Measurements from ENCODE around the gene NUF2.
"Not testable (repeated sequence)": the region's sequence is repeated elsewhere in the genome, so short reads cannot be mapped to it uniquely, and the experiment has no call there.

NUF2 gene

DNA sequence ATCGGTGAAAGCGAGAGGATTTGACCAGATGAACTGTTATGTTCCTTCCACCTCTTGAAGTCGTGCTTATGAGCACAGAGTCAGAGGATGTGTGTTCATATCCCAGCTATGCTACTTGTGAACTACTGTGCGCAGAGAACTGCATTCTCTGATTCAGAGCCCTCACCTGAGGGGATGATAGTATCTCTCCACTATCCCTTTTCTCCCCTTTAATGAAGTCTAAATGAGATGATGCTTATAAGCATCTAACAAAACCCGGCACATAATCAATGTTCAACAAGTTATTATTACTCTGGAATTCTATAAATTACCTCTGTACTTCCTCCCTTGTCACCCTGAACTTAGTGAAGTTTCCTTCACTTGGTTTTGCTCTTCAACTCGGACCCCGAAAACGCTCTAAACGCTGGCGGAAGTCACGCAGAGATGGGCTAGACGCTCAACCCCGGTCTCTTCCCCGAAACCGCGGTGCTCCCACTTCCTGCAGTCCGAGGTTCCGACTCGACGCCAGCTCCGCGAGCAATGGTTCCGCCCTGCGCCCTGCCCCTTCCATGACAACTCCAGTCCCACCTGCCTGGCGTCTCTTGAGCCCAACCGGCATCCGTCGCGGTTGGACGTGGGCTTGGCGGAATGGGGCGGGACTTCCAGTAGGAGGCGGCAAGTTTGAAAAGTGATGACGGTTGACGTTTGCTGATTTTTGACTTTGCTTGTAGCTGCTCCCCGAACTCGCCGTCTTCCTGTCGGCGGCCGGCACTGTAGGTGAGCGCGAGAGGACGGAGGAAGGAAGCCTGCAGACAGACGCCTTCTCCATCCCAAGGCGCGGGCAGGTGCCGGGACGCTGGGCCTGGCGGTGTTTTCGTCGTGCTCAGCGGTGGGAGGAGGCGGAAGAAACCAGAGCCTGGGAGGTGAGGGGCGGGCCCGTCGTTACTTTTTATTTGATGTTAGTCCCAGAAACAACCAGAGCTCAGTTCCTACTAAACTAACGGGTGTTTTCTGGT is at the start of gene NUF2:
TSS of gene NUF2 (plus strand) at position 644 of the 995 bp plus-strand sequence. CDS start 4,098 bp downstream, outside the sequence.
- TF ChIP-seq, protein P1, sequence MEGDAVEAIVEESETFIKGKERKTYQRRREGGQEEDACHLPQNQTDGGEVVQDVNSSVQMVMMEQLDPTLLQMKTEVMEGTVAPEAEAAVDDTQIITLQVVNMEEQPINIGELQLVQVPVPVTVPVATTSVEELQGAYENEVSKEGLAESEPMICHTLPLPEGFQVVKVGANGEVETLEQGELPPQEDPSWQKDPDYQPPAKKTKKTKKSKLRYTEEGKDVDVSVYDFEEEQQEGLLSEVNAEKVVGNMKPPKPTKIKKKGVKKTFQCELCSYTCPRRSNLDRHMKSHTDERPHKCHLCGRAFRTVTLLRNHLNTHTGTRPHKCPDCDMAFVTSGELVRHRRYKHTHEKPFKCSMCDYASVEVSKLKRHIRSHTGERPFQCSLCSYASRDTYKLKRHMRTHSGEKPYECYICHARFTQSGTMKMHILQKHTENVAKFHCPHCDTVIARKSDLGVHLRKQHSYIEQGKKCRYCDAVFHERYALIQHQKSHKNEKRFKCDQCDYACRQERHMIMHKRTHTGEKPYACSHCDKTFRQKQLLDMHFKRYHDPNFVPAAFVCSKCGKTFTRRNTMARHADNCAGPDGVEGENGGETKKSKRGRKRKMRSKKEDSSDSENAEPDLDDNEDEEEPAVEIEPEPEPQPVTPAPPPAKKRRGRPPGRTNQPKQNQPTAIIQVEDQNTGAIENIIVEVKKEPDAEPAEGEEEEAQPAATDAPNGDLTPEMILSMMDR (IDR thresholded peaks at IDR 0.05; ENCODE audit: low read depth, low read length): no peak
- DNase-seq (ENCODE audit: extremely low read depth, low read depth): peak; percentile 98

DNA sequence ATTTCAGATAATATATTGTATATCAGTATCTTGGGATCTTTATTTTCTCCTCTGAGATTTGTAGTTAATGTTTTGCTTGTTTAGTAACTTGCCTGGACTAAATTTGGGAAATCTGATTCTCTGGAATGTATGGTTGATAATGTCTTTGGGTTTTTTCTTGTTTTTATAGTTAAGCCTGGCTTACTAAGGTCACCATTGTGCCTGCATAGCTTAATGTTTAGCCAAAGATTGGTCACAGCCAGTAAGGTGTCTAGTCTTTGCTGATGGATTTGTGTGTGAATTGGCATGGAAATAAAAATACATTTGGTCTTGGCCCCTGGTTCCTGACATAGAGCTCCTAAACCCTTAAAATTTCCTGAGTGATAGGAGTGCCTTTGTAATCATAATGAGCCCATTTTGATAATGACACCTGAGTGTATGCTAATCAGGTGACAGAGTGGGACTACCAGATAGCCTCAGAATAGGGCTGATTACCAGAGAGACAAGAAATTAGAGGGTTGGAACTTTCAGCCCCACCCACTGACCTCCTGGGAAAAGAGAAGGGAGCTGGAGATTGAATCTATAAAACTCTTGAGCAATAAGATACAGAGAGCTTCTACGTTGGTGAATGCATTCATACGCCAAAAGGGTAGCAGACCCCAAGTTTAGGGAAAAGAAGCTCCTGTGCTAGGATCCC is 47.9 kb upstream of the NUF2 start:
- TF ChIP-seq, protein P1 (IDR thresholded peaks at IDR 0.05; ENCODE audit: low read depth, low read length): no peak
- DNase-seq (ENCODE audit: extremely low read depth, low read depth): no peak

DNA sequence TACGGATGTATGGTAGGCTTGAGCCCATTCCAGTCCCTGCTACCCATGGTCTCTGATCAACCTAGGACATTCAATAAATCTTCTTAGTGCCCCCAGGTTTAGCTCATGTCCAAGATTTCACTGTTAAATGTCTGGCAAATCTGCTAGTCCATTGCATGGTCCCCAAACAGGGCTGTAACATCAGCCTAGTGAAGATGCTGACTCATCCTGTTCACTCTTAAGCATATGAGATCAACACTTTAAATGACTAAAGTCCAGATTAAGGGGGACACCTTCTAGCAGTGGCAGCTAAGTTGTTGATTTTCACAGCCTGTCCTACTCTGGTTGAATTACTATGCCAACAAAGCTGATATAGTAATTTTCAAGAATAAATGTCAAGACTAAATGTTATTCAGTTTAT is 46.5 kb upstream of the NUF2 start:
- TF ChIP-seq, protein P1 (IDR thresholded peaks at IDR 0.05; ENCODE audit: low read depth, low read length): no peak
- no peak for DNase-seq (ENCODE audit: extremely low read depth, low read depth)

DNA sequence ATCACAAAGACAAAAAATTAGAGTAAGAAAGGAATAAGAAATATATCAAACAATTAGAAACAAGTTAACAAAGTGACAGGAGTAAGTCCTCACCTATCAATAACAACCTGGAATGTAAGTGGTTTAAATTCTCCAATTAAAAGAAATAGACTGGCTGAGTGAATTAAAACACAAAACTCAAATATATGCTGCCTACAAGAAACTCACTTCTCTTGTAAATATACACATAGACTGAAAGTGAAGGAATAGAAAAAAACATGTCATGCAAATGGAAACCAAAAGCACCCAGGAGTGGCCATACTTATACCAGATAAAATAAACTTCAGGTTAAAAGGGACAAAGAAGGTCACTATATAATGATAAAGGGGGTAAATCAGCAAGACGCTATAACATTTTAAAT is 43.2 kb upstream of the NUF2 start:
- no peak for DNase-seq (ENCODE audit: extremely low read depth, low read depth)
- TF ChIP-seq, protein P1 (IDR thresholded peaks at IDR 0.05; ENCODE audit: low read depth, low read length): no peak

DNA sequence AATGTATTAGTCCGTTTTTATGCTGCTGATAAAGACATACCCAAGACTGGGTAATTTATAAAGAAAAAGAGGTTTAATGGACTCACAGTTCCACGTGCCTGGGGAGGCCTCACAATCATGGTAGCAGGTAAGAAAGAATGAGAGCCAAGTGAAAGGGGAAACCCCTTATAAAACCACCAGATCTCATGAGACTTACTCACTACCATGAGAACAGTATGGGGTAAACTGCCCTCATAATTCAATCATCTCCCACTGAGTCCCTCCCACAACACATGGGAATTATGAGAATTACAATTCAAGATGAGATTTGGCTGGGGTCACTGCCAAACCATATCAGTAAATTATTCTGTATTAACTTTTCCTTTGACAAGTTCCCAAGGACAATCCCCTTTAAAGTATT is 36.9 kb upstream of the NUF2 start:
- DNase-seq (ENCODE audit: extremely low read depth, low read depth): not testable (repeated sequence)

GRCh38 chr1:163290025-163290640 is 31.6 kb upstream of the NUF2 start:
- TF ChIP-seq, protein P1 (IDR thresholded peaks at IDR 0.05; ENCODE audit: low read depth, low read length): no peak

DNA sequence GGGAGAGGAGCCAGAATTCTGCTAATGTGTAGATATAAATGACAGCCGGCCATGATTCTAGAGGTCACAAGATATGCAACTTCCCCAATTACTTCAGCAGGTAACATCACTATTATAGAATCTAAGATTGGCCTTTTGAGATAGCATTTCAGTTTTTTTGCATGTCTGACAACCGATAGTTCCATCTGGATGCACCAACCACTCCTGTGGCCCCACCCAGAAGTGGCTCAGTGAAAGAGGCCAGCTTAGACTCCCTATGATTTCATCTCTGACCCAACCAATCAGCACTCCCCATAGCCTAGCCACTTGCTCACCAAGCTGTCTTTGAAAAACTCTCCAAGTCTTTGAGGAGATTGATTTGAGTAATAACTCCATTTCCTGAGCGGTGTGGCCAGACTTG is 30.3 kb upstream of the NUF2 start:
- TF ChIP-seq, protein P1 (IDR thresholded peaks at IDR 0.05; ENCODE audit: low read depth, low read length): no peak
- DNase-seq (ENCODE audit: extremely low read depth, low read depth): no peak

More at GRCh38 chr1:163290025-163290640, 31.6 kb upstream of the NUF2 start:
- peak; percentile 80 for DNase-seq (ENCODE audit: extremely low read depth, low read depth)

DNA sequence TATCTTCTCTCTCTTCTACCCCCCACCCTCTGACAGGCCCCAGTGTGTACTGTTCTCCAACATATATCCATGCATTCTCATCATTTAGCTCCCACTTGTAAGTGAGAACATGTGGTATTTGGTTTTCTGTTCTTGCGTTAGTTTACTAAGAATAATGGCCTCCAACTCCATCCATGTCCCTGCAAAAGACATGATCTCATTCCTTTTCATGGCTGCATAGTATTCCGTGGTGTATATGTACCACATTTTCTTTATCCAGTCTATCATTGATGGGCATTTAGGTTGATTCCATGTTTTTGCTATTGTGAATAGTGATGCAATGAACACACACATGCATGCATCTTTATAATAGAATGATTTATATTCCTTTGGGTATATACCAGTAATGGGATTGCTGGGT is 29.6 kb upstream of the NUF2 start:
- not testable (repeated sequence) for DNase-seq (ENCODE audit: extremely low read depth, low read depth)

DNA sequence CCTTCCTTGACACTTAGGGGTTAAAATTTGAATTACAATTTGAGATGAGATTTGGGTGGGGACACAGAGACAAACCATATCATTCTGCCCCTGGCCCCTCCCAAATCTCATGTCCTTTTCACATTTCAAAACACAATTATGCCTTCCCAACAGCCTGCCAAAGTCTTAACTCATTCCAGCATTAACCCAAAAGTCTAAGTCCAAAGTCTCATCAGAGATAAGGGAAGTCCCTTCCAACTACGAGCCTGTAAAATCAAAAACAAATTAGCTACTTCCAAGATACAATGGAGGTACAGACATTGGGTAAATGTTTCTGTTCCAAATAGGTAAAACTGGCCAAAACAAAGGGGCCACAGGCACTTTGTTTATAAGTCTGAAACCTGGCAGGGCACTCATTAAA is 28.3 kb upstream of the NUF2 start:
- DNase-seq (ENCODE audit: extremely low read depth, low read depth): not testable (repeated sequence)
